HepG2 (cell line): ENCODE measurements around the gene PIF1. TPM values are rescaled to one million over a fixed set of nuclear protein-coding genes. Genes with fewer than 3 reads are reported as not detected.
A peak's percentile ranks its signal among the peaks of the same experiment; 100 is the strongest.

Experiments
- ELF3 ChIP-seq: IDR thresholded peaks from 2 replicates; pipeline ENCODE4 v1.6.1; 2016; ENCODE audit warnings: missing genetic modification reagents, missing compliant biosample characterization
- FOXA3 ChIP-seq: IDR thresholded peaks from 2 replicates; pipeline ENCODE4 v1.6.1; 2016; ENCODE audit warnings: missing genetic modification reagents, missing compliant biosample characterization
- GATAD2A ChIP-seq: IDR thresholded peaks from 2 replicates; pipeline ENCODE4 v1.6.1; 2016
- HNRNPK ChIP-seq: fragments of 200-400 bp; formaldehyde crosslinking; IDR thresholded peaks from 2 replicates; pipeline ENCODE4 v1.6.1; 2018; ENCODE audit warnings: low read length, low read depth, moderate library complexity, mild to moderate bottlenecking; ENCODE audit not compliant: poor library complexity, severe bottlenecking
- JUNB ChIP-seq: sonication (generic); formaldehyde crosslinking; IDR thresholded peaks from 2 replicates; pipeline ENCODE4 v1.8.0; 2022; ENCODE audit warnings: missing genetic modification reagents, mild to moderate bottlenecking, borderline replicate concordance
- KDM4B ChIP-seq: sonication (generic); formaldehyde crosslinking; IDR thresholded peaks from 2 replicates; pipeline ENCODE4 v1.4.0; 2020; ENCODE audit warnings: missing genetic modification reagents
- MEIS1 ChIP-seq: sonication (generic); formaldehyde crosslinking; IDR thresholded peaks from 2 replicates; pipeline ENCODE4 v1.9.0; 2021; ENCODE audit warnings: mild to moderate bottlenecking, missing genetic modification reagents, moderate library complexity, borderline replicate concordance
- MYNN ChIP-seq: sonication (generic); formaldehyde crosslinking; IDR thresholded peaks from 2 replicates; pipeline ENCODE4 v1.4.0; 2020; ENCODE audit warnings: mild to moderate bottlenecking, low read depth, missing genetic modification reagents
- NFRKB ChIP-seq: fragments of 450-650 bp; IDR thresholded peaks from 2 replicates; pipeline ENCODE4 v1.6.1; 2017
- RNF2 ChIP-seq: fragments of 450-650 bp; conservative IDR thresholded peaks from 2 replicates; pipeline ENCODE4 v1.6.1; 2016; ENCODE audit warnings: low read depth
- TARDBP ChIP-seq: sonication (generic); formaldehyde crosslinking; IDR thresholded peaks from 2 replicates; pipeline ENCODE4 v1.8.0; 2022; ENCODE audit warnings: mild to moderate bottlenecking, missing genetic modification reagents
- THYN1 ChIP-seq: sonication (generic); formaldehyde crosslinking; IDR thresholded peaks from 2 replicates; pipeline ENCODE4 v1.8.1; 2023; ENCODE audit warnings: low read depth, mild to moderate bottlenecking, moderate library complexity, missing genetic modification reagents, borderline replicate concordance
- ZBTB37 ChIP-seq: sonication (generic); formaldehyde crosslinking; IDR thresholded peaks from 2 replicates; pipeline ENCODE4 v1.4.0; 2020; ENCODE audit warnings: mild to moderate bottlenecking, missing genetic modification reagents
- ZFX ChIP-seq: sonication (generic); formaldehyde crosslinking; IDR thresholded peaks from 2 replicates; pipeline ENCODE4 v1.4.0; 2020; ENCODE audit warnings: mild to moderate bottlenecking, low read depth, missing genetic modification reagents, moderate library complexity
- ZNF263 ChIP-seq: sonication (generic); formaldehyde crosslinking; IDR thresholded peaks from 2 replicates; pipeline ENCODE4 v1.4.0; 2020; ENCODE audit warnings: missing genetic modification reagents
- ZNF335 ChIP-seq: sonication (generic); formaldehyde crosslinking; IDR thresholded peaks from 2 replicates; pipeline ENCODE4 v1.4.0; 2020; ENCODE audit warnings: missing genetic modification reagents
- ZNF367 ChIP-seq: sonication (generic); formaldehyde crosslinking; IDR thresholded peaks from 2 replicates; pipeline ENCODE4 v1.4.0; 2020; ENCODE audit warnings: missing genetic modification reagents, borderline replicate concordance
- ZNF543 ChIP-seq: sonication (generic); formaldehyde crosslinking; IDR thresholded peaks from 2 replicates; pipeline ENCODE4 v1.4.0; 2020; ENCODE audit warnings: mild to moderate bottlenecking, missing genetic modification reagents
- ZSCAN22 ChIP-seq: sonication (generic); formaldehyde crosslinking; IDR thresholded peaks from 2 replicates; pipeline ENCODE4 v1.4.0; 2020; ENCODE audit warnings: mild to moderate bottlenecking, missing genetic modification reagents
- polyA plus RNA-seq, 8 experiments: library from polyadenylated mRNA; depleted of rRNA in 3 of 8; stranded (reverse) in 7 of 8; unstranded in 1 of 8; fragments of >200 nt; fragmentation: Illumina TruSeq in 4 of 8; extraction: Trizol in 4 of 8; gene quantifications; 2 replicates each; pipeline versions ENCODE4 v1.2.1 to v1.2.3, GENCODE V29; 2011 to 2016; ENCODE audit warnings: low read depth in 4 of 8, missing spikeins in 1 of 8, mixed read lengths in 1 of 8; ENCODE audit not compliant: insufficient read depth in 1 of 8
- total RNA-seq, 5 experiments: library from RNA; depleted of rRNA; stranded (reverse); fragments of >200 nt; fragmentation: Illumina TruSeq; extraction: Trizol; gene quantifications; 2 replicates each; pipeline ENCODE4 v1.2.3, GENCODE V29; 2016; ENCODE audit warnings: low read depth in 1 of 5
- TF ChIP-seq, protein P1 (sequence below): sonication (generic); formaldehyde crosslinking; conservative IDR thresholded peaks from 2 replicates; pipeline ENCODE4 v1.4.0; 2020; ENCODE audit warnings: mild to moderate bottlenecking, missing genetic modification reagents, moderate library complexity
- TF ChIP-seq, protein P2 (sequence below): sonication (generic); formaldehyde crosslinking; IDR thresholded peaks from 2 replicates; pipeline ENCODE4 v1.5.0; 2020; ENCODE audit warnings: mild to moderate bottlenecking, missing genetic modification reagents
- TF ChIP-seq, protein P3 (sequence below): sonication (generic); formaldehyde crosslinking; IDR thresholded peaks from 2 replicates; pipeline ENCODE4 v1.5.1; 2020; ENCODE audit warnings: missing genetic modification reagents, mild to moderate bottlenecking, borderline replicate concordance

The PIF1 gene
- total and polyA plus RNA-seq, 2 of the 13 experiments (the other 11 are each of a cell fraction or from before 2014, with no cell fraction given): 18.5 to 19.7 TPM

DNA sequence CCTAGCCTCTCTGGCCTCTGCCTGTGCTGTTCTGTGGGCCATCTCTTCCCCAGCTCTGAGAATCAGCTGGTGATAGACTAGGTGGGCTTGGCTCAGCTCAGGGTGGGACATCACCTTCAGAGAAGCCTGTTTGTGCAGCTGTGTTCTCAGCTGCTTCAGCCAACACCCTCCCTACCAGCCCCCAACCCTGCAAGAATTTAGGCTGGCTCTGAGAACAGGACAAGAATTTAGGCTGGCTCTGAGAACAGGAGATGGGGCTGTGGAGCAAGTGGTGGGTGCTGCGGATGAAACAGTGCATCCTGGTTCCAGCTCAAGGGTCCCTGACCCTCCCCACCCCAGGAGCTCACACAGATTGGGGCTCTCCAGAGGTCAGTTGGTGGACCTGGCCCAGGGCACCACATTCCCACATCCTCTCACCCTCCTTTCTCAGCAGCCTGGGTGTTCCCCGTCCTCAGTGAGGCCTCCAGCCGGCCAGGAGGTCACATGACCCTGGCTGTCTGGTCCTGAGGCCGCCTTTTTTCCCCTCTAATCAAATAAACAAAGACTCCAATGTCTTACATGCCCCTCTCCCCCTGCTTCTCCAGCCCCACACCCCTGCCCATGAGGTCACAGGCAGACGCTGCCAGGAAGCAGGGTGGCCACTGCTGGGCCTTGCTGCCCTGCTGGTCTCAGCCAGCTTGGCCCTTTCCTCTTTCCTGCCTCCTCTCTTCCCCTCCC is 31.1 kb upstream of the PIF1 start (continued):
- TF ChIP-seq, protein P1, sequence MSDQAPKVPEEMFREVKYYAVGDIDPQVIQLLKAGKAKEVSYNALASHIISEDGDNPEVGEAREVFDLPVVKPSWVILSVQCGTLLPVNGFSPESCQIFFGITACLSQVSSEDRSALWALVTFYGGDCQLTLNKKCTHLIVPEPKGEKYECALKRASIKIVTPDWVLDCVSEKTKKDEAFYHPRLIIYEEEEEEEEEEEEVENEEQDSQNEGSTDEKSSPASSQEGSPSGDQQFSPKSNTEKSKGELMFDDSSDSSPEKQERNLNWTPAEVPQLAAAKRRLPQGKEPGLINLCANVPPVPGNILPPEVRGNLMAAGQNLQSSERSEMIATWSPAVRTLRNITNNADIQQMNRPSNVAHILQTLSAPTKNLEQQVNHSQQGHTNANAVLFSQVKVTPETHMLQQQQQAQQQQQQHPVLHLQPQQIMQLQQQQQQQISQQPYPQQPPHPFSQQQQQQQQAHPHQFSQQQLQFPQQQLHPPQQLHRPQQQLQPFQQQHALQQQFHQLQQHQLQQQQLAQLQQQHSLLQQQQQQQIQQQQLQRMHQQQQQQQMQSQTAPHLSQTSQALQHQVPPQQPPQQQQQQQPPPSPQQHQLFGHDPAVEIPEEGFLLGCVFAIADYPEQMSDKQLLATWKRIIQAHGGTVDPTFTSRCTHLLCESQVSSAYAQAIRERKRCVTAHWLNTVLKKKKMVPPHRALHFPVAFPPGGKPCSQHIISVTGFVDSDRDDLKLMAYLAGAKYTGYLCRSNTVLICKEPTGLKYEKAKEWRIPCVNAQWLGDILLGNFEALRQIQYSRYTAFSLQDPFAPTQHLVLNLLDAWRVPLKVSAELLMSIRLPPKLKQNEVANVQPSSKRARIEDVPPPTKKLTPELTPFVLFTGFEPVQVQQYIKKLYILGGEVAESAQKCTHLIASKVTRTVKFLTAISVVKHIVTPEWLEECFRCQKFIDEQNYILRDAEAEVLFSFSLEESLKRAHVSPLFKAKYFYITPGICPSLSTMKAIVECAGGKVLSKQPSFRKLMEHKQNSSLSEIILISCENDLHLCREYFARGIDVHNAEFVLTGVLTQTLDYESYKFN: peak; percentile 47
- no peak for TF ChIP-seq JUNB (CRISPR knock-in tag)
- TF ChIP-seq MYNN (CRISPR knock-in tag): no peak
- TF ChIP-seq ZNF543 (CRISPR knock-in tag): no peak
- TF ChIP-seq KDM4B (CRISPR knock-in tag): no peak
- 0 out of 2 replicates have a peak, but pooled peaks have one; percentile 41 for TF ChIP-seq ELF3
- TF ChIP-seq, protein P2, sequence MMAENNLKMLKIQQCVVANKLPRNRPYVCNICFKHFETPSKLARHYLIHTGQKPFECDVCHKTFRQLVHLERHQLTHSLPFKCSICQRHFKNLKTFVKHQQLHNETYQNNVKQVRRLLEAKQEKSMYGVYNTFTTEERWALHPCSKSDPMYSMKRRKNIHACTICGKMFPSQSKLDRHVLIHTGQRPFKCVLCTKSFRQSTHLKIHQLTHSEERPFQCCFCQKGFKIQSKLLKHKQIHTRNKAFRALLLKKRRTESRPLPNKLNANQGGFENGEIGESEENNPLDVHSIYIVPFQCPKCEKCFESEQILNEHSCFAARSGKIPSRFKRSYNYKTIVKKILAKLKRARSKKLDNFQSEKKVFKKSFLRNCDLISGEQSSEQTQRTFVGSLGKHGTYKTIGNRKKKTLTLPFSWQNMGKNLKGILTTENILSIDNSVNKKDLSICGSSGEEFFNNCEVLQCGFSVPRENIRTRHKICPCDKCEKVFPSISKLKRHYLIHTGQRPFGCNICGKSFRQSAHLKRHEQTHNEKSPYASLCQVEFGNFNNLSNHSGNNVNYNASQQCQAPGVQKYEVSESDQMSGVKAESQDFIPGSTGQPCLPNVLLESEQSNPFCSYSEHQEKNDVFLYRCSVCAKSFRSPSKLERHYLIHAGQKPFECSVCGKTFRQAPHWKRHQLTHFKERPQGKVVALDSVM: no peak
- TF ChIP-seq ZFX: peak; percentile 55; the same call in 1 of the 2 replicates
- 0 out of 2 replicates have a peak, but pooled peaks have one; percentile 33 for TF ChIP-seq GATAD2A (CRISPR knock-in tag)
- TF ChIP-seq, protein P3, sequence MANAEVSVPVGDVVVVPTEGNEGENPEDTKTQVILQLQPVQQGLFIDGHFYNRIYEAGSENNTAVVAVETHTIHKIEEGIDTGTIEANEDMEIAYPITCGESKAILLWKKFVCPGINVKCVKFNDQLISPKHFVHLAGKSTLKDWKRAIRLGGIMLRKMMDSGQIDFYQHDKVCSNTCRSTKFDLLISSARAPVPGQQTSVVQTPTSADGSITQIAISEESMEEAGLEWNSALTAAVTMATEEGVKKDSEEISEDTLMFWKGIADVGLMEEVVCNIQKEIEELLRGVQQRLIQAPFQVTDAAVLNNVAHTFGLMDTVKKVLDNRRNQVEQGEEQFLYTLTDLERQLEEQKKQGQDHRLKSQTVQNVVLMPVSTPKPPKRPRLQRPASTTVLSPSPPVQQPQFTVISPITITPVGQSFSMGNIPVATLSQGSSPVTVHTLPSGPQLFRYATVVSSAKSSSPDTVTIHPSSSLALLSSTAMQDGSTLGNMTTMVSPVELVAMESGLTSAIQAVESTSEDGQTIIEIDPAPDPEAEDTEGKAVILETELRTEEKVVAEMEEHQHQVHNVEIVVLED (CRISPR knock-in tag): no peak
- no peak for TF ChIP-seq TARDBP (CRISPR knock-in tag)
- TF ChIP-seq FOXA3: peak; percentile 17; the same call in 1 of the 2 replicates
- no peak for TF ChIP-seq ZSCAN22 (CRISPR knock-in tag)
- TF ChIP-seq NFRKB: no peak
- no peak for TF ChIP-seq RNF2
- TF ChIP-seq ZNF367 (CRISPR knock-in tag): no peak
- TF ChIP-seq THYN1 (CRISPR knock-in tag): no peak
- TF ChIP-seq HNRNPK: no peak
- no peak for TF ChIP-seq ZNF335 (CRISPR knock-in tag)
- TF ChIP-seq ZBTB37 (CRISPR knock-in tag): no peak
- no peak for TF ChIP-seq MEIS1 (CRISPR knock-in tag)
- TF ChIP-seq ZNF263 (CRISPR knock-in tag): peak; percentile 50; the same call in 1 of the 2 replicates
